CD4-positive, alpha-beta T cell (primary cell): ENCODE data around the gene GPC4. TPM values are rescaled to one million over a fixed set of nuclear protein-coding genes. Genes with fewer than 3 reads are reported as not detected.

Source experiments
- ATAC-seq: fragments of 200-7000 bp; cut with Tn5 transposase; one replicate; pipeline ENCODE4 v1.10.0; 2022; ENCODE audit warnings: mild to moderate bottlenecking; ENCODE audit not compliant: poor library complexity
- CTCF ChIA-PET: fragments of 350-600 bp; sonication (Branson Sonifier 250); formaldehyde crosslinking; loops from one replicate; lab custom pipeline; 2021; ENCODE audit warnings: antibody characterized with exemption, inconsistent platforms; lab: Charles Lee
- POLR2A ChIA-PET: fragments of 350-600 bp; sonication (Branson Sonifier 250); formaldehyde crosslinking; loops from one replicate; lab custom pipeline; 2021; ENCODE audit warnings: antibody characterized with exemption, inconsistent platforms; lab: Charles Lee
- DNase-seq, 14 experiments: peaks; one replicate each; pipeline ENCODE4 v3.0.0-alpha.2; 2013 to 2020; ENCODE audit warnings: mixed read lengths in 2 of 14
- H3K27ac ChIP-seq, 2 donors: one replicate each; pipeline versions ENCODE4 v1.5.1 to v1.7.0; 2013; ENCODE audit warnings: low read length in 2 of 2, low read depth in 1 of 2, mild to moderate bottlenecking in 1 of 2
- H3K27me3 ChIP-seq, 2 experiments: 1 replicate in 1 of 2; 2 replicates in 1 of 2; pipeline versions ENCODE4 v1.6.1 to v1.7.0; 2013; ENCODE audit warnings: low read length in 2 of 2, control low read depth in 1 of 2, mild to moderate bottlenecking in 1 of 2, moderate library complexity in 1 of 2; ENCODE audit not compliant: insufficient read depth in 2 of 2, control insufficient read depth in 1 of 2
- H3K36me3 ChIP-seq: one replicate; pipeline ENCODE4 v1.6.1; 2013; ENCODE audit warnings: low read length, control low read depth; ENCODE audit not compliant: insufficient read depth
- H3K4me1 ChIP-seq: one replicate; pipeline ENCODE4 v1.6.1; 2013; ENCODE audit warnings: low read length, control low read depth; ENCODE audit not compliant: insufficient read depth
- H3K4me3 ChIP-seq: one replicate; pipeline ENCODE4 v1.5.1; 2013; ENCODE audit warnings: mild to moderate bottlenecking, low read length, moderate library complexity
- H3K9me3 ChIP-seq, 2 experiments: 1 replicate in 1 of 2; 2 replicates in 1 of 2; pipeline versions ENCODE4 v1.6.1 to v1.7.0; 2013; ENCODE audit warnings: low read length in 2 of 2, mild to moderate bottlenecking in 2 of 2, control low read depth in 1 of 2, moderate library complexity in 1 of 2; ENCODE audit not compliant: control insufficient read depth in 1 of 2, insufficient read depth in 1 of 2
- H3K27ac Mint-ChIP-seq: one replicate; pipeline ENCODE4 v1.8.0; 2020; ENCODE audit warnings: mixed read lengths
- H3K27me3 Mint-ChIP-seq: one replicate; pipeline ENCODE4 v1.8.0; 2021; ENCODE audit warnings: mixed read lengths
- H3K36me3 Mint-ChIP-seq: one replicate; pipeline ENCODE4 v1.8.0; 2021; ENCODE audit warnings: low read depth, mixed read lengths
- H3K4me1 Mint-ChIP-seq: one replicate; pipeline ENCODE4 v1.8.0; 2021; ENCODE audit warnings: low read depth, mixed read lengths
- H3K4me3 Mint-ChIP-seq: one replicate; pipeline ENCODE4 v1.8.0; 2020; ENCODE audit warnings: mild to moderate bottlenecking, mixed read lengths
- H3K9me3 Mint-ChIP-seq: one replicate; pipeline ENCODE4 v1.8.0; 2020; ENCODE audit warnings: mixed read lengths
- CTCF ChIP-seq: fragments of 200-600 bp; IDR thresholded peaks from one replicate; pipeline ENCODE4 v1.8.0; 2022; ENCODE audit warnings: antibody characterized with exemption, mild to moderate bottlenecking
- intact Hi-C, 2 experiments: fragments of 100-400 bp; cut with DNase I in 1 of 2; cut with micrococcal nuclease in 1 of 2; formaldehyde crosslinking; loops; one replicate each; pipeline versions ENCODE4 v1.15.1 to v1.9.0; 2023 to 2025; cut with DNase I, micrococcal nuclease
- total RNA-seq, 174 experiments: library from RNA in 2 of 174; stranded (reverse) in 2 of 174; gene quantifications; one replicate each; pipeline ENCODE4 v1.2.3 and lab custom pipeline; 2021 to 2026

Gene GPC4
- total RNA-seq, 2 experiments from 2014 or later, result not detected

DNA sequence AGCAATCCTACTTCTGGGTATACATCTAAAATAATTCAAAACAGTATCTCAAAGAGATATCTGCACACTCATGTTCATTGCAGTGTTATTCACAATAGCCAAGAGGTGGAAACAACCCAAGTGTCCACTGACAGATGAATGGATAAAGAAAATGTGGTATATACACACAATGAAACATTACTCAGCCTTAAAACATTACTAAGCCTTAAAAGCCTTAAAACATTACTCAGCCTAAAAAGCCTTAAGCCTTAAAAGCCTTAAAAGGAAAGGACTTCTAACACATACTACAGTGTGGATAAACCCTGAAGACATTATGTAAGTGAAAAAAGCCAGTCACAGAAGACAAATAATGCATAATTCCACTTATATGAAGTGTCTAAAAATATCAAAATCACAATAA, 156.8 kb downstream of the GPC4 start:
- Histone ChIP-seq H3K9me3 (no peaks in the 10 kb centered on the region), H3K27ac (no peak overlapping the region), H3K4me3 (no peak overlapping the region), H3K27me3 (no peaks in the 10 kb centered on the region), H3K36me3 (no peaks in the 10 kb centered on the region), H3K4me1 (no peaks in the 10 kb centered on the region)
- Mint-ChIP-seq H3K9me3 (no peaks in the 10 kb centered on the region), H3K27ac (no peak overlapping the region), H3K4me1 (no peaks in the 10 kb centered on the region), H3K4me3 (no peak overlapping the region), H3K27me3 (no peaks in the 10 kb centered on the region), H3K36me3 (no peaks in the 10 kb centered on the region)
- intact Hi-C loops, result no loop called here
- ChIA-PET POLR2A (no interaction called here), CTCF (no interaction called here)
- DNase-seq (no peak), ATAC-seq (no peak)
- TF ChIP-seq CTCF, result no peak

DNA sequence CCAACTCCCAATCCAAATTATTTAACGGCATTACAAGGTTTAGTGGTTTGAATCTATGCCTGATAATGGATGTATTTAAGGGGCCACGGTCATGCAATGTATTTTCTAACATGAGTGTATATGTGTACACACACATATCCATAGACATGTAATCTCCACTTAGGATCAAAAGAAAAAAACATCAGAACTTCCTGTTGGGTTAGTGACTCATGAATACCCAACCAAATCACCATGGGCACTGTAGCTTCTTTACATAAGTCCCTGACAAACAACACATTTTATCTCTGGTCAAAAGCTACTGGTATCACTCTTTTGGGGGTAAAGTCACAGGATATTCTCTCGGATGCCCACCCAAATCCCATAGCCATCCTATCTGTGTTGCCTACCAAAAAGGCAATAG, 160.6 kb downstream of the GPC4 start:
- TF ChIP-seq CTCF, result no peak
- H3K27ac Mint-ChIP-seq, result no peak overlapping the region
- no peak overlapping the region for H3K4me3 ChIP-seq
- ChIA-PET CTCF (no interaction called here), POLR2A (no interaction called here)
- no peaks in the 10 kb centered on the region for H3K4me1 Mint-ChIP-seq
- no peaks in the 10 kb centered on the region for H3K4me1 ChIP-seq
- no peak overlapping the region for H3K4me3 Mint-ChIP-seq
- no peaks in the 10 kb centered on the region for H3K36me3 ChIP-seq
- no peaks in the 10 kb centered on the region for H3K9me3 Mint-ChIP-seq
- DNase-seq (no peak), ATAC-seq (no peak)
- intact Hi-C loops, result no loop called here
- no peak overlapping the region for H3K27ac ChIP-seq
- H3K27me3 ChIP-seq, result no peaks in the 10 kb centered on the region
- H3K36me3 Mint-ChIP-seq, result no peaks in the 10 kb centered on the region
- no peaks in the 10 kb centered on the region for H3K27me3 Mint-ChIP-seq
- H3K9me3 ChIP-seq, result no peaks in the 10 kb centered on the region

GRCh38 chrX:133251204-133251603, 164.1 kb downstream of the GPC4 start:
- intact Hi-C loops, result no loop called here

More at GRCh38 chrX:133251204-133251603, 164.1 kb downstream of the GPC4 start:
- Histone ChIP-seq H3K9me3 (peaks cover 0 to 4% of the 10 kb centered on the region in 2 experiments), H3K4me3 (no peak overlapping the region), H3K36me3 (no peaks in the 10 kb centered on the region), H3K4me1 (no peaks in the 10 kb centered on the region), H3K27ac (no peak overlapping the region), H3K27me3 (no peaks in the 10 kb centered on the region)
- Mint-ChIP-seq H3K27me3 (no peaks in the 10 kb centered on the region), H3K27ac (no peak overlapping the region), H3K9me3 (peaks cover 6% of the 10 kb centered on the region), H3K36me3 (no peaks in the 10 kb centered on the region), H3K4me3 (no peak overlapping the region), H3K4me1 (no peaks in the 10 kb centered on the region)
- TF ChIP-seq CTCF, result no peak
- CTCF ChIA-PET, result no interaction called here
- ATAC-seq (no peak), DNase-seq (no peak)
- POLR2A ChIA-PET, result no interaction called here
